Measurements from ENCODE around the gene RAPGEF2. TPM values are rescaled to one million over a fixed set of nuclear protein-coding genes. Genes with fewer than 3 reads are reported as not detected.

RAPGEF2 gene
- total and polyA plus RNA-seq, 8 donors: 3.3 to 78.1 (median 37.2) TPM

GRCh38 chr4:159292137-159292896, 189.4 kb downstream of the RAPGEF2 start:
- Histone ChIP-seq H3K4me1 (peaks cover 0 to 28% (median 5%) of the 10 kb centered on the region in 4 donors), H3K27me3 (no peaks in the 10 kb centered on the region), H3K9me3 (no peaks in the 10 kb centered on the region), H3K36me3 (no peaks in the 10 kb centered on the region), H3K27ac (no peak overlapping the region), H3K4me3 (no peak overlapping the region)
- TF ChIP-seq EP300 (IDR thresholded peaks at IDR 0.05) (no peak), POLR2AphosphoS5 (IDR thresholded peaks at IDR 0.05) (no peak), POLR2A (IDR thresholded peaks at IDR 0.05) (no peak), CTCF (IDR thresholded peaks at IDR 0.05) (no peak)
- whole genome bisulfite sequencing, 5 donors: 92 to 96% (median 95%) methylated on average over 4 of the region's 4 CpGs
- intact Hi-C loops (cut with DNase I; ENCODE audit: low total_unique reads): no loop called here
- no peak for DNase-seq

GRCh38 chr4:159293811-159294515, 191.1 kb downstream of the RAPGEF2 start:
- TF ChIP-seq POLR2A (IDR thresholded peaks at IDR 0.05) (no peak), EP300 (IDR thresholded peaks at IDR 0.05) (no peak), CTCF (IDR thresholded peaks at IDR 0.05) (no peak), POLR2AphosphoS5 (IDR thresholded peaks at IDR 0.05) (no peak)
- no peaks in the 10 kb centered on the region for H3K9me3 ChIP-seq
- H3K4me3 ChIP-seq: no peak overlapping the region
- H3K4me1 ChIP-seq: peaks cover 0 to 43% (median 15%) of the 10 kb centered on the region in 4 donors
- no peaks in the 10 kb centered on the region for H3K36me3 ChIP-seq
- intact Hi-C loops (cut with DNase I; ENCODE audit: low total_unique reads): no loop called here
- DNase-seq: no peak
- no peaks in the 10 kb centered on the region for H3K27me3 ChIP-seq
- no peak overlapping the region for H3K27ac ChIP-seq
- 95 to 97% (median 96%) methylated on average over 9 of the region's 9 CpGs for WGBS, 5 donors

GRCh38 chr4:159296061-159296460, 193.2 kb downstream of the RAPGEF2 start:
- Histone ChIP-seq H3K4me3 (no peak overlapping the region), H3K27ac (no peak overlapping the region), H3K27me3 (no peaks in the 10 kb centered on the region), H3K36me3 (no peaks in the 10 kb centered on the region), H3K4me1 (peaks cover 0 to 43% (median 15%) of the 10 kb centered on the region in 4 donors), H3K9me3 (no peaks in the 10 kb centered on the region)
- DNase-seq: no peak
- intact Hi-C loops (cut with DNase I; ENCODE audit: low total_unique reads): no loop called here
- TF ChIP-seq POLR2AphosphoS5 (IDR thresholded peaks at IDR 0.05): peak in 1 of 3 donors; percentile 33
- no peak for TF ChIP-seq EP300 (IDR thresholded peaks at IDR 0.05)
- no peak for TF ChIP-seq POLR2A (IDR thresholded peaks at IDR 0.05)
- TF ChIP-seq CTCF (IDR thresholded peaks at IDR 0.05): no peak

- H3K4me3 ChIP-seq: no peak overlapping the region
- no peak for TF ChIP-seq CTCF (IDR thresholded peaks at IDR 0.05)
- no peak for TF ChIP-seq EP300 (IDR thresholded peaks at IDR 0.05)
- TF ChIP-seq POLR2A (IDR thresholded peaks at IDR 0.05): no peak
- TF ChIP-seq POLR2AphosphoS5 (IDR thresholded peaks at IDR 0.05): no peak
- intact Hi-C loops (cut with DNase I; ENCODE audit: low total_unique reads): no loop called here
- no peaks in the 10 kb centered on the region for H3K27me3 ChIP-seq
- no peak overlapping the region for H3K27ac ChIP-seq
- DNase-seq: no peak
- H3K9me3 ChIP-seq: no peaks in the 10 kb centered on the region
- WGBS, 5 donors: 58 to 73% (median 69%) methylated on average over 4 of the region's 4 CpGs
- H3K4me1 ChIP-seq: peaks cover 0 to 43% (median 15%) of the 10 kb centered on the region in 4 donors
- H3K36me3 ChIP-seq: no peaks in the 10 kb centered on the region
Observed at GRCh38 chr4:159297091-159297490, 194.2 kb downstream of the RAPGEF2 start.

Data from stomach (tissue), 9 donors.